Measurements from ENCODE around the gene MRPL37. TPM values are rescaled to one million over a fixed set of nuclear protein-coding genes. Genes with fewer than 3 reads are reported as not detected.

MRPL37 gene
- total RNA-seq, 1 experiment from 2014 or later = 142 TPM

GRCh38 chr1:54168206-54168965 is 31.6 kb upstream of the MRPL37 start:
- Histone ChIP-seq H3K27me3 (no peaks in the 10 kb centered on the region), H3K4me3 (no peak overlapping the region), H3K36me3 (no peaks in the 10 kb centered on the region), H3K9me3 (no peaks in the 10 kb centered on the region)
- DNase-seq = no peak

GRCh38 chr1:54169068-54169467 is 30.9 kb upstream of the MRPL37 start:
- Histone ChIP-seq H3K36me3 (no peaks in the 10 kb centered on the region), H3K9me3 (no peaks in the 10 kb centered on the region), H3K27me3 (no peaks in the 10 kb centered on the region), H3K4me3 (no peak overlapping the region)
- no peak for DNase-seq

GRCh38 chr1:54171016-54171415 is 29.0 kb upstream of the MRPL37 start:
- H3K27me3 ChIP-seq = no peaks in the 10 kb centered on the region
- H3K4me3 ChIP-seq = no peak overlapping the region
- DNase-seq = no peak

GRCh38 chr1:54171606-54172005 is 28.4 kb upstream of the MRPL37 start:
- no peak for DNase-seq
- Histone ChIP-seq H3K27me3 (no peaks in the 10 kb centered on the region), H3K36me3 (no peaks in the 10 kb centered on the region), H3K4me3 (no peak overlapping the region), H3K9me3 (no peaks in the 10 kb centered on the region)

More at GRCh38 chr1:54171016-54171415, 29.0 kb upstream of the MRPL37 start:
- no peaks in the 10 kb centered on the region for H3K9me3 ChIP-seq
- H3K36me3 ChIP-seq = no peaks in the 10 kb centered on the region

- Histone ChIP-seq H3K9me3 (no peaks in the 10 kb centered on the region), H3K27me3 (no peaks in the 10 kb centered on the region), H3K4me3 (no peak overlapping the region), H3K36me3 (no peaks in the 10 kb centered on the region)
- DNase-seq = no peak
Observed at GRCh38 chr1:54172614-54173599, 27.1 kb upstream of the MRPL37 start.

- Histone ChIP-seq H3K36me3 (no peaks in the 10 kb centered on the region), H3K4me3 (no peak overlapping the region), H3K27me3 (no peaks in the 10 kb centered on the region), H3K9me3 (no peaks in the 10 kb centered on the region)
- no peak for DNase-seq
Observed at GRCh38 chr1:54173681-54174080, 26.3 kb upstream of the MRPL37 start.

- Histone ChIP-seq H3K27me3 (no peaks in the 10 kb centered on the region), H3K9me3 (no peaks in the 10 kb centered on the region), H3K36me3 (no peaks in the 10 kb centered on the region), H3K4me3 (no peak overlapping the region)
- no peak for DNase-seq
Observed at GRCh38 chr1:54174106-54174505, 25.9 kb upstream of the MRPL37 start.

- Histone ChIP-seq H3K9me3 (no peaks in the 10 kb centered on the region), H3K27me3 (no peaks in the 10 kb centered on the region)
Observed at GRCh38 chr1:54176621-54177327, 23.2 kb upstream of the MRPL37 start.

GRCh38 chr1:54177726-54178125 is 22.2 kb upstream of the MRPL37 start:
- no peak overlapping the region for H3K4me3 ChIP-seq
- no peaks in the 10 kb centered on the region for H3K27me3 ChIP-seq
- no peaks in the 10 kb centered on the region for H3K36me3 ChIP-seq
- DNase-seq = no peak
- no peaks in the 10 kb centered on the region for H3K9me3 ChIP-seq

More at GRCh38 chr1:54176621-54177327, 23.2 kb upstream of the MRPL37 start:
- Histone ChIP-seq H3K4me3 (no peak overlapping the region), H3K36me3 (no peaks in the 10 kb centered on the region)
- DNase-seq = no peak

- H3K4me3 ChIP-seq = no peak overlapping the region
- no peaks in the 10 kb centered on the region for H3K9me3 ChIP-seq
- H3K27me3 ChIP-seq = no peaks in the 10 kb centered on the region
- H3K36me3 ChIP-seq = no peaks in the 10 kb centered on the region
- no peak for DNase-seq
Observed at GRCh38 chr1:54178296-54179070, 21.5 kb upstream of the MRPL37 start.

- H3K36me3 ChIP-seq = no peaks in the 10 kb centered on the region
- H3K9me3 ChIP-seq = no peaks in the 10 kb centered on the region
- H3K4me3 ChIP-seq = no peak overlapping the region
- H3K27me3 ChIP-seq = no peaks in the 10 kb centered on the region
- DNase-seq = no peak
Observed at GRCh38 chr1:54180701-54181360, 19.1 kb upstream of the MRPL37 start.

GRCh38 chr1:54186056-54186455 is 13.9 kb upstream of the MRPL37 start:
- Histone ChIP-seq H3K4me3 (no peak overlapping the region), H3K27me3 (no peaks in the 10 kb centered on the region), H3K36me3 (no peaks in the 10 kb centered on the region), H3K9me3 (no peaks in the 10 kb centered on the region; the same call in 1 of the 2 replicates)
- DNase-seq = no peak

- H3K27me3 ChIP-seq = no peaks in the 10 kb centered on the region
- no peaks in the 10 kb centered on the region; the same call in 1 of the 2 replicates for H3K9me3 ChIP-seq
- no peak overlapping the region for H3K4me3 ChIP-seq
- no peak for DNase-seq
- no peaks in the 10 kb centered on the region for H3K36me3 ChIP-seq
Observed at GRCh38 chr1:54188291-54188690, 11.7 kb upstream of the MRPL37 start.

GRCh38 chr1:54190526-54190925 is 9.4 kb upstream of the MRPL37 start:
- no peaks in the 10 kb centered on the region; the same call in 1 of the 2 replicates for H3K9me3 ChIP-seq
- no peaks in the 10 kb centered on the region for H3K36me3 ChIP-seq
- no peaks in the 10 kb centered on the region for H3K27me3 ChIP-seq
- no peak overlapping the region for H3K4me3 ChIP-seq
- no peak for DNase-seq

- no peak for DNase-seq
Observed at GRCh38 chr1:54191525-54191924, 8.4 kb upstream of the MRPL37 start.

GRCh38 chr1:54193453-54193852 is 6.5 kb upstream of the MRPL37 start:
- Histone ChIP-seq H3K4me3 (no peak overlapping the region), H3K9me3 (no peaks in the 10 kb centered on the region), H3K27me3 (no peaks in the 10 kb centered on the region), H3K36me3 (no peaks in the 10 kb centered on the region)
- no peak for DNase-seq

More at GRCh38 chr1:54191525-54191924, 8.4 kb upstream of the MRPL37 start:
- Histone ChIP-seq H3K36me3 (no peaks in the 10 kb centered on the region), H3K4me3 (no peak overlapping the region), H3K27me3 (no peaks in the 10 kb centered on the region), H3K9me3 (no peaks in the 10 kb centered on the region)
